HG03354 (cell line): ENCODE measurements around the gene HLA-DMA.
"Not testable (repeated sequence)": the region's sequence is repeated elsewhere in the genome, so short reads cannot be mapped to it uniquely, and the experiment has no call there.

Experiments
- ATAC-seq: cut with Tn5 transposase; IDR thresholded peaks from one replicate; pipeline ENCODE4 v1.9.1; 2021; ENCODE audit warnings: mild to moderate bottlenecking; ENCODE audit not compliant: unreplicated experiment, poor library complexity, severe bottlenecking

HLA-DMA gene

DNA sequence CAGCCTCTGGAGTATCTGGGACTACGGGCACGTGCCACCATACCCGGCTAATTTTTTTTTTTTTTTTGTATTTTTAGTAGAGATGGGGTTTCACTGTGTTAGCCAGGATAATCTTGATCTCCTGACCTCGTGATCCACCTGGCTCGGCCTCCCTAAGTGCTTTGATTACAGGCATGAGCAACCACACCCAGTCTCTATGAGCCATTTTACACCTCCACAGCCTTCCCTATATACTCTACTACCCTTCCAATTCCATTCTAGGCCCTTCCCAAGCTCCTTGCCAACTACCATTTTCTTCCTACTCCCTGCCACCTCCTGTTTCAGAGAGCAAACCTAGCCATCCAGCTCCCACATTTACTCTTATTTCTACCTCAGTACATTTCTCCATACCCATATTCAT, 7.7 kb upstream of the HLA-DMA start:
- no peak for ATAC-seq

DNA sequence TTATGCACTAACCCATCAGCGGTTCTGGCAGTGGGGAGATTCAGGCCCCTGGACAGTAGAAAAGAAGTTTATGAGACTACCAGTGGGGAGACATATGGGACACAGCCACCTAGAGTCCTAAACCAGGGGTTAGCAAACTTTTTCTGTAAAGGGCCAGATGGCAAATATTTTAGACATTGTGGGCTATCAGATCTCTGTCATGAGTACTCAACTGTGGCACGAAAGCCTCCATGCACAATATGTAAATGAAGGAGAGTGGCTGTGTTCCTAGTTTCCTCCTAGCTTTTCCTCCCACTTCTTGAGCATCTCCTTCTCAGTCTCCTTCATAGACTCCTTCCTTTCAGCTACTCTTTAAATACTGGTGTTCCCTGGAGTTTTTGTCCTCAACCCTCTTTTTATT, 3.3 kb upstream of the HLA-DMA start:
- ATAC-seq, result no peak

GRCh38 chr6:32954986-32955802, 2.3 kb upstream of the HLA-DMA start:
- ATAC-seq, result no peak

GRCh38 chr6:32954267-32954666, 1.4 kb upstream of the HLA-DMA start:
- no peak for ATAC-seq

- ATAC-seq, result no peak
These were observed 878 bp upstream of the HLA-DMA start for GRCh38 chr6:32953775-32954174.

DNA sequence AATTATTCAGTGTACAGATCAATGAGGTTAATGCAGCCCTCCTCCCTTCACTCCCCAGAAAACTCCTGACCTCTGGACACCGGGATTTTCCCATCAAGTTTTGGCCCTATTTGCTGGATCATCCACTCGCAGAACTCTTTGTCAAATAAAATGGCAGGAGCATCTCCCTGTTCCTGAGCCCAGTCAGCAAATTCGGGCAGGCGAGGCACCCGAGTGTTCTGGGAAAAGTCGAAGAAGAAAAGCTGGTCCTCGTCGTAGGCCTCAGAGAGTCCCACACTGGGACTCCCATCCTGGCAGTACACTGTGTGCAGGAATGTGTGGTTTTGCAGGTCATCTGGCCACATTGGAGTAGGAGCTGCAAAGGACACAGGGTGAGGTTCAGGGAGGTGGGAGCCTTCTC, 2.4 kb downstream of the HLA-DMA start:
- no peak for ATAC-seq

DNA sequence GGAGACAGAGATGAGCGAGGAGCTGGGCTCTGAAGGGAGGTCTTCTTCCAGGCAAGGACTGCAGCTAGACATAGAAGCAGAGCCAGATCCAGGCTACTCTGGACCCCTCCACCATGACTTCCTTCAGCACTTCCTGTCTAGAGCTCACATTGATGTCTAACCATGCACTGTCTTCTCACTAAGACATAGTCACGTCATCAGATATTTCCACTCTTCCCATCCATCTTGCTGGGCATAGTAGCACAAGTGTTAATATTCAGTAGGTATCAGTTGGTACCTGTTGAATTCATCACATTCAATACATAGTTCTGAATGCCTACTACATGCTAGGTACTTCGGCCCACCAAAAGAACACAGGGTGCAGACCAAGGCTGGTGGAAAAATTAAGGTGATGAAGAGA, 2.9 kb downstream of the HLA-DMA start:
- ATAC-seq, result no peak

DNA sequence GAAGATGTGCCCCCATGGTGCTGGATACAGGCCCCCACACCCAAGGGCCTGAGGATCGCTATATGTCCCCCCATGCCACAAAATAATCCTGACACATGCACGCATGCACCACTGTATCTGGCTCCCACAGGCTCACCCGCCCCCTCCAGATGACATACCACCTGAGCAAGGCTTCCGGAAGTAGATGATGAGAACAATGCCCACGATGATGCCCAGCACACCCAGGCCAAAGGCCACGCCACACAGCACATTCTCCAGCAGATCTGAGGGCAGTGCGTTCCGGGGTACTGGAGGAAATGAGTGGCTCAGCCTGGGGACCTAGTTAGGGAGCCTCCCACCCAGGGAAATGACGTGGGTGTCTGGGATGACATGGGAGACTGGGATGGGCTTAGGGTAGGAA, 3.8 kb downstream of the HLA-DMA start:
- ATAC-seq, result no peak

DNA sequence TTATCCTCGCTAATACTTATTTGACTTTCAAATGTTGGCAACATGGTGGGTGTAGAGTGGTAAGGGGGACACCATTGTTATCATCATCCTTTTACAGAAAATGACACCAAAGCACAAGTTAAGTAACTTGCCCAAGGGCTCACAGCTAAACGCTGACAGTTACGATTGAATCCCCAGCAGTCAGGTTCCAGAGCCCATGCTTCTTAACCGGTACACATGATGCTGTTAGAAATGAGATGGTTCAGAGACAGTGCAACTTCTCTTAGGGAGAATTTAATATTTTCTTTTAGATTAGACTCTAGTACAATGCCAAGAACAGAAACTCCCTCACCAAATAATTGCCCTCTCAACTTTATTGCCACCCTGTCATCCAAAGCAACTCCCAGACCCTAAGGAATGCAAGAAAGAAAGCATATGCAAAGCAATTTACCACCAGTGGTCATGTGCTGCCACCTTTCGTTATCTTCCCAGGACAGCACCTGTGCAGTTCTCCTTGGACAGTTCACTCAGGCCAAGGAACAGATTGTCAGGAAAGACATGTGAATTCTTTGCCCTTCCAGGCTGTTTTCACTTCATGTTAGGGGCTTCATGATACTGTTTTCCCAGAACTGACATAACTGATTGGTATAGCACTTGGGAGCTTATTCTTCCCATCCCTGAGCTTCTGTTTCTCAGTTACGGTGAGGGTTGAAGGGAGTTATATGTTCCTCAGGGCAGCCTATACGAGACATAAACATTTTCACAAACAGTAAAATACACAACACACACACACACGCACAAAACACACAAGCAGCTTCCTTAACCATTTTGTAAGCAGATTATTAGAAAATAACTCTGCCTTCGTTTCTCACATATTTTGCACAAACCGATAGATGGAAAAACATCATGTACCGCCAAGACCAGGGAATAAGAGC, 5.1 kb downstream of the HLA-DMA start:
- ATAC-seq, result no peak

GRCh38 chr6:32946893-32947292, 6.0 kb downstream of the HLA-DMA start:
- ATAC-seq, result no peak

- no peak for ATAC-seq
These were observed 6.9 kb downstream of the HLA-DMA start for GRCh38 chr6:32945953-32946352.

DNA sequence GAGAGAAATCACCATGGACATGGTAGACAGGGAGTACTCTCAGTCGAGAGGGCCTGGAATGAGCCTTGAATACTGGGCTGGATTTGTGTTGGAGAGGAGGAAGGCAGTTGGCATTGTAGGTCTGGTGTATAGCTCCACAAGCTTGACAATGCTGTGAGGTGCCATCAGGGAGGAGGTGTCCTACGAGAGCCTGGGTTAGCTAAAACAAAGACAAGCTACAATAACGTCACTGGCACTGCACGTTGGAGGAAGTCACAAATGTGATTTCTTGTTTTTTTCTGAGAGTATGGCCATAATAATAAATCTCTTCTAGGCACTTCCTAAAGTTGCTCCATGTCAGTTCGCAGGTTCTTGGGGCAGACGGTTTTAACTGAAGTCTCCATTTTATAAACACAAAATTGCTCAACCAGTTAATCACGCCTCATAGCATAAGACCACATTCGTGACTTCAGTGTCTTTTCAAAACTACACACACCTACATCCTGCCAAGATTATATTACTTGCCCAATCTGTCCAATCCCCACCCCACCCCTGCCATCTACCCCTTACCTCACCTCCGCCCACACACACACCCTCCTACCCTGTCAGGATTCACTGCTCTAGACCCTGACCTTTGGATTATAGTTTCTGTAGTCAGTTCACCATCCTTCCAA, 7.7 kb downstream of the HLA-DMA start:
- no peak for ATAC-seq

GRCh38 chr6:32943864-32944649, 8.8 kb downstream of the HLA-DMA start:
- ATAC-seq, result peak; percentile 47

- not testable (repeated sequence) for ATAC-seq
These were observed 10.3 kb downstream of the HLA-DMA start for GRCh38 chr6:32942555-32943123.

DNA sequence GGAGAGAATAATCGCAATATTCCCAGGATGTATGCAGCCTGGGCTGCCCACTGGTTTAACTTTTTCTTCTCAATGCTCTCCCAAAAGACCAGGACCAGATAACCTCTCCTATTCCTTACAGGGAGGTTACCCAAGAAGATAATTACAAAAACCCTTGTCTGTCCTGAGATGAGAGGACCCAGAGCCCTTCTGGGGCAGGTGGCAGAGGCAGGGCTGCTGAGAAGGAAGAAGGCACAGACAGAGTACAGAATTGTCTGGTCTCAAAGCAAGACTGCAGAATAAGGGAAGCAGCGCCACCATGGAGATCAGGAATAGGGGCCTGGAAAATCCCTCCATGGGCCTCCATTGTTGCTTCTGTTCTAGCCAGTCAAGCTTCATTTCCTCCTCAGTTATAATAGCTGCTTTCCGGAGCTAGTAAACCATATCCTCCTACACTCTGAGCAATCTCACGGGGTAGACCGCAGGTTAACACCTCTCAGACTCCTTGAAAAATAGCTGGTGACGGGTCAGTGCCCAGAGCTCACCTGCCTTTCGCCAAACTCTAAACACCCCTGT, 11.6 kb downstream of the HLA-DMA start:
- peak; percentile 65 for ATAC-seq

- ATAC-seq, result peak; percentile 57
These were observed 12.2 kb downstream of the HLA-DMA start, which contains the start of gene HLA-DMB for GRCh38 chr6:32940656-32941213. HLA-DMB (minus strand) TSS chr6:32941028; CDS start chr6:32940807, 221 bp downstream.

DNA sequence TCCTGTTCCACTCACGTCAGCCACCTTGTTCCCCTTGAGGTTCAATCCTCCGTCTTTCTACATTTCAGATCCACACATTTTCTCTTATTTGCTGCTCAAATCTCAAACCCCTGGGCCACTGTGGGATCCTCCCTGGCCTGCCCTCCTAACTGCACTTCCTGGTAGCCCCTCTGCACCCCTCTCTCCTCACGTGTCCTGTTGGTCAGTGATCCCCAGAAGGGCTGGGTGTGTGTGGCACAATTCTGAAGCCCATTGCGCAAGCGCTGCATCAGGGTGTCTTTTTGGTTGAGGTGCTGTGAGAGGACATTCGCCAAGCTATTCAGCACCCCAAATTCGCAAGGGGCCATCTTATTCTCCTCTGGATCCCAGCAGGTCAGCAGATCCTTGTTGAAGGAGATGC, 14.4 kb downstream of the HLA-DMA start:
- no peak for ATAC-seq

- no peak for ATAC-seq
These were observed 15.7 kb downstream of the HLA-DMA start for GRCh38 chr6:32937230-32937633.
